Neural progenitor cell (in vitro differentiated cells): ENCODE data around the gene COX19.

ENCODE experiments used
- CTCF ChIP-seq: fragments of 200-600 bp; sonication (generic); IDR thresholded peaks from 2 replicates; pipeline ENCODE4 v1.5.1; 2017; ENCODE audit warnings: antibody characterized with exemption, mild to moderate bottlenecking
- EZH2 ChIP-seq: fragments of 200-600 bp; sonication (generic); IDR thresholded peaks from 2 replicates; pipeline ENCODE4 v1.6.1; 2017; ENCODE audit warnings: antibody characterized with exemption, mild to moderate bottlenecking, moderate library complexity
- EZH2phosphoT487 ChIP-seq: fragments of 200-600 bp; sonication (generic); IDR thresholded peaks from 2 replicates; pipeline ENCODE4 v1.6.1; 2017; ENCODE audit warnings: antibody characterized with exemption

GRCh38 chr7:1012716-1013095 is 37.4 kb upstream of the COX19 start:
- TF ChIP-seq CTCF (no peak), EZH2phosphoT487 (no peak), EZH2 (no peak)
